ENCODE results near the gene STARD10.
"Not testable (repeated sequence)": the region's sequence is repeated elsewhere in the genome, so short reads cannot be mapped to it uniquely, and the experiment has no call there.

STARD10 gene

DNA sequence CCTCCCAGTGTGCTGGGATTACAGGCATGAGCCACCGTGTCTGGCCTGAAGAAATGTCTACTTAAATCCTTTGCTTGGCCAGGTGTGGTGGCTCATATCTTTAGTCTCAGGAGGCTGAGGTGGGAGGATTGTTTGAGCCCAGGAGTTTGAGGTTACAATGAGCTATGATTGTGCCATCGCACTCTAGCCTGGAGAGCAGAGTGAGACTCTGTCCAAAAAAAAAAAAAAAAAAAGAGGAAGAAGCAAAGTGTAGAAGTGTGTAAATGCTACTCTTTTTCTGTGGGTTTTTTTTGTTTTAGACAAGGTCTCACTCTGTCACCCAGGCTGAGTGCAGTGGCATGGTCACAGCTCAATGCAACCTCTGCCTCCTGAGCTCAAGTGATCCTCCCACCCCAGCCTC is 13.9 kb upstream of the STARD10 start:
- DNase-seq (ENCODE audit: low read depth in 2 of 2), result no peak

DNA sequence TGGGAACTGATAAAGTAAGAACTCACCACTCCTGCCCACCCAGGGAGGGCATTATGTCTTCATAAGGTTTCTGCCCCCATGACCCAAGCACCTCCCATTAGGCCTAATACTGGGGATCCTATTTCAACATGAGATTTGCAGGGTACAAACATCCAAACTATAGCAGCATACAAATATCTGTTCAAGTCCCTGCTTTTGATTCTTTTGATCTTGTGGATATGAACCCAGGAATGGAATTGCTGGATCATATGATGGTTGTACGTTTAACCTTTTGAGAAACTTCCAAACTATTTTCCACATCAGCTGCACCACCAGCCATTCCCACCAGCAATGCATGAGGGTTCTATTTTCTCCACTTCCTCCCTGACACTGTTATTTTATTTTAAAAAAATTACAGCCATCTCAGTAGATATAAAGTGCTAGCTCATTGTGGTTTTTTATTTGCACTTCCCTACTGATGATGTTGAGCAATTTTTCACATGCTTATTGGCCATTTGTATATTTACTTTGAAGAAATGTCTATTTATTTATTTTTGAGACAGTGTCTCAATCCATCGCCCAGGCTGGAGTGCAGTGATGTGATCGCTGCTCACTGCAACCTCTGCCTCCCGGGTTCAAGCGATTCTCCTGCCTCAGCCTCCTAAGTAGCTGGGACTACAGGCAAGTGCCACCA is 13.3 kb upstream of the STARD10 start:
- DNase-seq (ENCODE audit: low read depth in 2 of 2), result no peak

- DNase-seq (ENCODE audit: low read depth in 2 of 2), result not testable (repeated sequence)
These were observed 12.5 kb upstream of the STARD10 start for GRCh38 chr11:72806378-72806777.

DNA sequence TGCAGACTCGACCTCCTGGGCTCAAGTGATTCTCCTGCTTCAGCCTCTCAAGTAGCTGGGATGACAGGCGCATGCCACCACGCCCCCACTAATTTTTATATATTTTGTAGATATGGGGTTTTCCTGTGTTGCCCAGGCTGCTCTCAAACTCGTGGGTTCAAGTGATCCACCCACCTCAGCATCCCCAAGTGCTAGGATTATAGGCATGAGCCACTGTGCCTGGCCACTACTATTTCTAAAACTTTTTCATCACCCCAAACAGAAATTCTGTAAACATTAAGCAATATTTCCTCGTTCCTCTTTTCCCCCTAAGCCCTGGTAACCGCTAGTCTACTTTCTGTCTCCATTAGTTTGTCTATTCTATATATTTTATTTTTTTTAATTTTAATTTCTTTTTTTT is 11.4 kb upstream of the STARD10 start:
- no peak for DNase-seq (ENCODE audit: low read depth in 2 of 2)

DNA sequence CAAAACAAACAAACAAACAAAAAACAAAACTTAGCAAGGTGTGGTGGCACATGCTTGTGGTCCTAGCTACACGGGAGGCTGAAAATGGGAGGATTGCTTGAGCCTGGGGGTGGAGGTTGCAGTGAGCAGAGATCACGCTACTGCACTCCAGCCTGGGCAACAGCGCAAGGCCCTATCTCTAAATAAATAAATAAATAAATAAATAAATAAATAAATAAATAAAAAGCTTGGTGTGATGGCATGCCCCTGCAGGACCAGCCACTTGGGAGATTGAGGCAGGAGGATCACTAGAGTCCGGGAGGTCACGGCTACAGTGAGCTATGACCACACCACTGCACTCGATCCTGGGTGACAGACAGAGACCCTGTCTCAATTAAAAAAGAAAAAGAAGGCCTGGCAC is 9.0 kb upstream of the STARD10 start:
- DNase-seq (ENCODE audit: low read depth in 2 of 2), result no peak

GRCh38 chr11:72799441-72799840 is 5.6 kb upstream of the STARD10 start:
- DNase-seq (ENCODE audit: low read depth in 2 of 2), result no peak

DNA sequence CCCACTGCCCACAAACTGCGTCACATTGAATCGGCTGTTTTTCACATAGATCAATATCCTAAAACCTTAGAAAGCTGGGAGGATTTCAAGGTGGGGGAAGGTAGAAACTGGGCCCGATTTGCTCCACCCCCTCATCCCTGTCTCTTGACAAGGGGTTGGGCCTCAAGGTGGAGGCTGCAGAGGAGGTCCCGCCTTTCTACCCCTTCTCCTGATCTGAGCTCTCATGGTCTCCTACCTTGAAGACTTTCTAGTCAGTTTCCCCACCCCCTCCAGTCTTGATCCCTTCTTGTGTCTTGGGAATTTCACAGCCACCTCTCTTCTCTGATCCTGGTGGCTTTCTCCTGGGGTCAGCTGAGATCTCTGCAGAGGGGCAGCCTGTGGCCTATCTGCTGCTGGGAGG is 4.5 kb upstream of the STARD10 start:
- DNase-seq (ENCODE audit: low read depth in 2 of 2), result no peak

GRCh38 chr11:72793076-72793424 is 797 bp downstream of the STARD10 start:
- DNase-seq (ENCODE audit: low read depth in 2 of 2), result no peak

DNA sequence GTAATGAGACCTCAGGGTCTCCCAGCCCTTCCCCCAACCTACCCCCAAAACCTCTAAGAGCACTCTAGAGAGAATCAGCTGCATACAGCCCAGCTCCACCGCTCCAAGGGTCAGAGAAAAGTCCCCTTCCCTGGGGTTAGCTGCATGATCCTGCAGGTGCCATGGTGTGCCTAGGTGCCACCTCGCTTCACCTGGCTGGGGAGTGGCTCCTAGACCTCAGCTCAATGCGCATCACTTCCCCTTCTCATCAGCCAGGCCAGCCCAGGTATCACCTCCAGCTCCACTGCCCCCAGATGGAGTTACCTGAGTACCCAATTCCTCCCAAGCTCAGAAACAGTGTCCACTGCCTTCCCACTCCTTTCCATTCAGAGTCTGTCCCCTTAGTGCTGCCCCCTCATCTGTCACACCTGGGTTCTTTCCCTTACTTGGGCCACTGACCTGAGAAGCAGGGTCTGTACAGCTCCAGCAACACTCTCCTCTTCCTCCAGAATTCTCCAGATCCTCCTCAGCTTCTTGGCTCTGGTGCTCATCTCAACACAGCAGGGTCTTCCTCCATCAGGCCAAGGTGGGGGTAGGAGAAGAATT is 1.3 kb downstream of the STARD10 start:
- DNase-seq (ENCODE audit: low read depth in 2 of 2), result no peak

DNA sequence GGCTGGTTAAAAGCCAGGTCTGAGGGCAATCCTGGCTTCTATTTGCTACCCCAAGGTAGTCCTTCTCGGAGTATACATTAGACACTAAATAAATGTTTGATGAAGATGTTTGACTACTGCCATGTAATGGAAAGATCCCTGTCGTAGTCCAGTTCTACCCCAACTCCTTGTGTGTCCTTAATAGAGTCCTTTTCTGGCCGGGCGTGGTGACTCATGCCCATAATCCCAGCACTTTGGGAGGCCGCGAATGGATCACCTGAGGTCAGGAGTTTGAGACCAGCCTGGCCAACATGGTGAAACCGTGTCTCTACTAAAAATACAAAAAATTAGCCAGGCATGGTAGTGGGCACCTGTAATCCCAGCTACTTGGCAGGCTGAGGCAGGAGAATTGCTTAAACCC is 2.6 kb downstream of the STARD10 start:
- not testable (repeated sequence) for DNase-seq (ENCODE audit: low read depth in 2 of 2)

GRCh38 chr11:72789493-72790131 is 4.2 kb downstream of the STARD10 start:
- DNase-seq (ENCODE audit: low read depth in 2 of 2), result no peak

DNA sequence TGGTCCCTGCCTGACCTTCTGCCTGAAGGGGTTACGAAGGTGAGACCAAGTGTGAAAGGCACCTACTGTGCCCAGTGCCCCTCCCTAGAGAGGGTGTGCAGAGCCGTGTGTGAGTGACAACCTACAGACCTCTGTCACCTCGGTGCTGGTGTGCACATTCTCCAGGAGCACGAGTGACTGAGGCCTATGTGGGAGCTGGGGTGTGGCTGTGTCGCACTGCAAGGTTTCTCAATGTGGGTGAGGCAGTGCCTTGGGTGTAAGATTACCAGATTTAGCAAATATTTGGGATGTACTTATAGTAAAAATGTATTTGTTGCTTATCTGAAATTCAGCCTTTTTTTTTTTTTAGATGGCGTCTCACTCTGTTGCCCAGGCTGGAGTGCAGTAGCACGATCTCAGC is 5.6 kb downstream of the STARD10 start:
- DNase-seq (ENCODE audit: low read depth in 2 of 2), result no peak

DNA sequence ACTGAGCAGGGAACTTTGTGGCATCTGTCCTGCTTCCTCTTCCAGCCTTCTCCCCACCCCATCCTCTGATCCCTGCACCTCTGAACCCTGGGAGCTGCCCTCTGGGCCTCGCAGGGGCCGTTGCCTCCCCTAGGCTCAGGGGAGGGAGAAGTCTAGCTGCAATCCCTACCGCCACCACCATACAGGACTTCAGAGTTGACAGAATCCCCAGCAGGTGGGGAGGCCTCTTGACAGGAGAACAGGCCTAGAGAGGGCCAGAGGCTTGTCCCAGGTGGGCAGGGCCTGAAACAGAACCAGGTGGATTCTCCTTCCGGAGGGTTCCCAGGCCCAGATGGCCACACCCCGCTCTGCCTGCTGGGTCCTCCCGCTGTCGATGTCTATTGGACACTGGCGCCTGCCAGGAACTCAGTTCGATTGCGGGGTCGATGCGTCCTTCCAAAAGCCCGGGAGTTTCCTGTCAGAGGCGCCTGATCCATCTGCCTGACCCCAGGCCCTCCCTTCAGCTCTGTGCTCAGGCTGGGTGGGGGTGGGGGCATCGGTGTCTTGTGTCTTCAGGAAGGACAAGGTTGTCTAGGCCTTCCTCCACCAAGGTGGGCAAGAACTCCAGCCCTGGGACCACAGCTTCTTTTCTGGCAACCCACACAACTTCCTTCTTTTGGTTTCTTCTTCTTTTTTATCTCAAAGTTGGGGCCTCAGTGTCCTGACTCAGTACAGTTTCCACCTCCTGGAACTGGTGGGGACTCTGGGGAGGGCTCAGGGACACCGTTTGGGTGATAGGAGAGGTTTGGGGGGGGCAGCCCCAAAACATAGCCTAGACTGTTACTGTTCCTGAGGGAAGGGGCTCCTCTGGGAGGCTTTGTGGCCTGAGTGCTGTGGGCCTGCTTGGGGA is 6.4 kb downstream of the STARD10 start:
- DNase-seq (ENCODE audit: low read depth in 2 of 2), result no peak

DNA sequence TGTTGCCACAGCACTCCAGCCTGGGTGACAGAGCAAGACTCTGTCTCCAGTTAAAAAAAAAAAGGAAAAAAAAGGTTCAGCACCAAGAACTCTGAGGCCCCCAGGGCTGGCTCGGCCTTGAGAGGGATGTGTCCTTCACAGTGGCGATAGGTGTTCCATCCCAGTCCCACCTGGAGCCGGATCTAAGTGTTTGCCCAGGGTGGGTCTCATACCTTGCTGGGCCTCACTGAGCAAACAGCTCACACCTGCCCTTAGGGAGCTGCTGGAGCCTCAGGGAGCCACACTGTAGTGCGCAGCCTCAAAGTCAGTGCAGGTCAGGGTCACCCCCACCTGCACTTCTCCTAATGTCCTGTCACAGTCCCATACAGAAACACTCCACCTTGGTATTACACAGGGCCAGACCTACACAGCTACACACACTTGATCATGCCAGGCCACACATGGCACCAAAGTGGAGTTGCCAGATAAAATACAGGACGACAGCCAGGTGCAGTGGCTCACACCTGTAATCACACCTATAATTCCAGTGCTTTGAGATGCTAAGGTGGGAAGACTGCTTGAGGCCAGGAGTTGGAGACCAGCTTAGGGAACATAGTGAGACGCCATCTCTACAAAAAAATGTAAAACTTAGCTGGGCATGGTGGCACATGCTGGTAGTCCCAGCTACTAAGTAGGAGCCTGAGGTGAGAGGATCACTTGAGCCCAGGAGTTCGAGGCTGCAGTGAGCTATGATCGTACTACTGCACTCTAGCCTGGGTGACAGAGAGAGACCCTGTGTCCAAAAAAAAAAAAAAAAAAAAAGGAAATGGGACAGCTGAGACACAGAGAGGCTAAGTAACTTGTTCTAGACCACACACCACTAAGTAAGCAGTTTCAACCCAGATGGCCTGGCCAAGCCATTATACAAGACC is 7.3 kb downstream of the STARD10 start:
- no peak for DNase-seq (ENCODE audit: low read depth in 2 of 2)

GRCh38 chr11:72784662-72785061 is 9.2 kb downstream of the STARD10 start:
- DNase-seq (ENCODE audit: low read depth in 2 of 2), result no peak

DNA sequence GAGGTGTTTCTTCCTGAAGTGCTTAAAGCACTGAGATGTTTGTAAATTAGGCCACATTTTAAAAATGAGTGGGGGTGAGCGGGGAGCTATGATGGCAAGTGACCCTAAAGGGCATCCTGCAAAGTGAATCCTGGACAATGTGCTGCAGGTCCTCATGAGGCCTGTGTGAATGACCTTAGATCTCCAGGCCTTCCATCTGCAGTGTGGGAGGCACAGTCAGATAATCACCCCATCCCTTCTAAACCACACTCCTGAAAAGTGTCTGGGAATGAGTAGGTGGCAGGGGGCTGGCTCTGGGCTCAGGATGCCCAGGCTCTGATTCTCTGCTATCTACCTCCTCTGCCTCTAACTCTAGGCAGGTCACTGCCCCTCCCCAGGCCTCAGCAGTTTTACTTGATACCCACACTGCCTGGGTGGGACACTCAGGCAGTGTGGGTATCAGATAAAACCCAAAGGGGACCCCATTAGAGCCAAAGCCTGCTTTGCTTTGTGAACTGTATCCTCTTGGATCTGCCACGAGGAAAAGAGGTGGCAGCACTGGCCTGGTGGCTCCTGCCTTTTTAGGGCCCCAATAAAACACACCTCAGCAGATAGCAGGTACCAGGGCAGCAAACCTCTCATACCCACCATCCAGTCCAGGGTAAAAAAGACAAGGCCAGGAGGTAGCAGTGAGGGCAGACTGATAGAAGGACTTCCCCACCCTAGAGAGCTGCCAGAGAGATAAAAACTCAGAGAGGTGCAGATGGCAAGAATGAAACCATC is 10.5 kb downstream of the STARD10 start:
- DNase-seq (ENCODE audit: low read depth in 2 of 2), result no peak

GRCh38 chr11:72782081-72782920 is 11.5 kb downstream of the STARD10 start:
- no peak for DNase-seq (ENCODE audit: low read depth in 2 of 2)

DNA sequence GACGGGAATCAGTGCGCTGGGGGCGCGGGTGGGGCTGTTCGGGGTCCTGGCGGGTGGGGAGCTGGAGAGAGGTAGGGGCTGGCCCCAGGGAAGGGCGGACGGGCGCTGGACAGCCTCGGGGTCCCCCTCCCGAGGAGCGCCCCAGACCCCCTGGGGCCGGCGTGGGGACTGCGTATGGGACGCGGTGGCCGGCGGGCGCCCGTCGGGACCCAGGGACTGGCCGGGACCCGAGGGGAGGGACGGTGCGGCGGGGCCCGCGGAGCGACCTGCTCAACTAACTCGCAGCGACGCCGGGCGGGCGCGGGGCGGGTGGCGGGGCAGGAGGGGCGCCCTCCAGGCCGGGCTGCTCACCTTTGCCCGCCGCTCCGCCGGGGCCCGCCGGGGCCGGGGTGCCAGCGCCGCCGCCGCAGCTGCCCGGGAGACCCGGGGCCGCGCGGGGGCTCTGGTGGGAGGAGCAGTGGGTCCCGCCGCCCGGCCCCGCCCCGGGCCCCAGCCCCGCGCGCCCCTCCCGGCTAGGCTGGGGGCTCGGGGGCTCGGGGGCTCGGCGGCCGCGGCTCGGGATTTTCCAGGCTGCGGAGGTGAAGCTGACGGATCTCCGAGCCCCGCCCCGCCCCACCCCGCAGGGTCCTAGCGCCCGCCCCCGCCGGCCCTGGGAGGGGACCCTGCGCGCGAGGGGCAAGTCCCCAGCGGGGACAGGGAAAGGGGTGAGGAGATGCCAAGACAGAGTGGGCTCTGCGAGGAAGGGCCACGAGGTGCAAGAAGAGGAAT is 12.3 kb downstream of the STARD10 start:
- DNase-seq (ENCODE audit: low read depth in 2 of 2), result peak; percentile 35 to 52

GRCh38 chr11:72781063-72781312 is 12.9 kb downstream of the STARD10 start:
- DNase-seq (ENCODE audit: low read depth in 2 of 2), result no peak
